RKO (cell line): ENCODE data around the gene CD9.
A peak's percentile ranks its signal among the peaks of the same experiment; 100 is the strongest.
"Not testable (repeated sequence)": the region's sequence is repeated elsewhere in the genome, so short reads cannot be mapped to it uniquely, and the experiment has no call there.

Experiments used
- DNase-seq: peaks from one replicate; pipeline ENCODE4 v3.0.0-alpha.2; 2016; ENCODE audit warnings: low spot score

Gene CD9, protein sequence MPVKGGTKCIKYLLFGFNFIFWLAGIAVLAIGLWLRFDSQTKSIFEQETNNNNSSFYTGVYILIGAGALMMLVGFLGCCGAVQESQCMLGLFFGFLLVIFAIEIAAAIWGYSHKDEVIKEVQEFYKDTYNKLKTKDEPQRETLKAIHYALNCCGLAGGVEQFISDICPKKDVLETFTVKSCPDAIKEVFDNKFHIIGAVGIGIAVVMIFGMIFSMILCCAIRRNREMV

DNA sequence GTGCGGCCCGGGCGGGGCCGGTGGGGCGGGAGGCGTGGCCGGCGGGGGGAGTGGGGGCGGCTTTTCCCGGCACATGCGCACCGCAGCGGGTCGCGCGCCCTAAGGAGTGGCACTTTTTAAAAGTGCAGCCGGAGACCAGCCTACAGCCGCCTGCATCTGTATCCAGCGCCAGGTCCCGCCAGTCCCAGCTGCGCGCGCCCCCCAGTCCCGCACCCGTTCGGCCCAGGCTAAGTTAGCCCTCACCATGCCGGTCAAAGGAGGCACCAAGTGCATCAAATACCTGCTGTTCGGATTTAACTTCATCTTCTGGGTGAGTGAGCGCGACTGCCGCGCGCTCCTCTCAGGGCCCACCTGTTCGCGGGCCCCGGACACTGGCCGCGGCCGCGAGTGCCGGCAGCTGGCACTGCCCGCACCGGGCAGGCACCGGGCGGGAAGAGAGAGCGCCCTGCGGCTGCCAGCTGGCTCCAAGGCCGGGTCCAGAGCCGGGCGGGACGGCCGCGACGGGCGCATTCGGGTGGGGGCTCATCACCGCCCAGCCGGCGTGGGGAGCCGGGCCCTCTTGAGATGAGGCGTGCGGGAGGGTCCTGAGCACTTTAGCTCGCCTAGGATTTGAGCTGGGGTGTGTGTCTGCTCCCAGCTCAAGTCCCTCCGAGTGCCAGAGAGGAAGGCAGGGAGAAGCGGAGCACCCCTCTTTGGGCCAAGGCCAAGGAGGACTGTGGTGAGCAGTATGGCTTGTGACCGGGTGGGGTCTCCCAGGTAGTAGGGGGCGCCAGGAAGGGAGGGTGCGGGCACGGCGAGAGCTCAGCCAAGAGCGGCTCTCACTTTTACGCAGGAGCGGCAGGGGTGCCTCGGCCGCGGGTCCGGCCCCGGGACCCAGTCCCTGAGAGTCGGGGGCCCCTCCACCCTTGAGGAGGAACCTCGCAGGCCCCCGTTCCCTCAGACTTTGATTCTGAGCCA is at the start of gene CD9:
CD9 (plus strand) TSS at position 145 of the 957 bp plus-strand sequence; CDS start at position 245, 100 bp downstream.
- DNase-seq, result peak; percentile 81

DNA sequence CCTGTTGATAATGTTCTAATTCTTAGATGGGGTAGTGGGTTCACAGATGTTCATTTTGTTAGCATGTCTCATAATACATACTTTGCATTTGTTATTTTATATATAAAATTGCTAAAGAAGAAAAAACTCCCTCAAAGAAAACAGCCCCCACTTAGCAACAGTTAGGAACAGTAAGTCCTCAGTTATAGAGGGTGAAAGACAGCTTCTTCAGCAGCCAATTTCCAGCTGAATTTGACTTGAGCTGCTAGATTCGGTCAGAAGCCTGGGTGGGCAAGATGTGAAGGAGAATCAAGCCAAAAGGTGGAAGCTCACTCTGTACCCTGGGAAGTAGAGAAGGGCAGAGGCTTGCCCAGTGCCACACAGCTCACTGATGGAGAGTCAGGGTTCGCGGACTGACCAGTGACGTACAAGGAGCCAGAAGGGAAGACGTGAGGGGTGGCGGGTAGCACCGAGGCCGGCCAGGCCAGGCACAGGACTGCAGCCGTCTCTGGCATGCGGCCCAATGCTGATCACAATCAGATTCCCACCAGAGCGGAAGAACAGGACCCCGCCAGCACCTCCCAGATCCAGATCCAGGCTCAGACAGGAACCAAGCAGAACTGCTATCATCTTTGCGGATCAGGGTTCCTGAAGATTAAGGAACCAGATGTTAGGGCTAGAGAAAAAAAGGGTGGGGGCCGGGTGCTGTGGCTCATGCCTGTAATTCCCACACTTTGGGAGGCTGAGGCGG is 45.3 kb upstream of the CD9 start:
- no peak for DNase-seq

DNA sequence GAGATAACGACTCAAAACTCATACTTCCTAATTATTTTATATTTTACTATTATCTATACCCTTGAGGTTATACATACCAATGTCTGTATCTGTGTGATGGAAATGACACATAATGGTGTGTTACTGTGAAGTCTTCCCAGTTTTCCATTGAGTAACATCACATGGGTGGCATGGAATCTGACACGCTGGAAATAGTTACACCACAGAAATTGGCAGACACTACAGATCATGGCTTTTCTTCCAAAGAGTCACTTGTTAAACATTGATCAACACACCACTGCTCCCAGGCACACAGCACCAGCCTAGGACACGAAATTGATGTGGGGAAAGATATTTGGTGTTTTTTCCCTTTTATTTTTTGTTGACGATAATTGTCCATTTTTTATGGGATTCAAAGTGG is 42.7 kb upstream of the CD9 start:
- DNase-seq, result no peak

DNA sequence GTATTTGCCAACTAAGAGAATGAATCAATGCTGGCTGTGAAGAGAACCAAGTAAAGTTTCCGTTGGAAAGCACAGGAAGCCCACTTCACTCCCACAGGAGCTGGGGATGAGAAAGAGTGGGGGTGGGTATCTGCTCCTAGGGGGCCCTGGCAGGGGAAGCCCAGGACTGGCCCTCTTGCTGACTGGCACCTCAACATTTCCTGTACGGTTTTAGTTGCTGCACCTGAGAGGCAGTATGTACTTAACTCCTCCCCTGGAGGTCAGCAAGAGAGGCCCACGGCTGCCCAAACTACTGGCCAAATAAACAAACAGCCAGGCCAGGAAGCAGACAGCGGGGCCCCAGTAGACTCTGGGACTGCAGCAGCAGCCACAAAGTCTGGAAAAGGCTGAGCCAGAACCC is 41.9 kb upstream of the CD9 start:
- no peak for DNase-seq

DNA sequence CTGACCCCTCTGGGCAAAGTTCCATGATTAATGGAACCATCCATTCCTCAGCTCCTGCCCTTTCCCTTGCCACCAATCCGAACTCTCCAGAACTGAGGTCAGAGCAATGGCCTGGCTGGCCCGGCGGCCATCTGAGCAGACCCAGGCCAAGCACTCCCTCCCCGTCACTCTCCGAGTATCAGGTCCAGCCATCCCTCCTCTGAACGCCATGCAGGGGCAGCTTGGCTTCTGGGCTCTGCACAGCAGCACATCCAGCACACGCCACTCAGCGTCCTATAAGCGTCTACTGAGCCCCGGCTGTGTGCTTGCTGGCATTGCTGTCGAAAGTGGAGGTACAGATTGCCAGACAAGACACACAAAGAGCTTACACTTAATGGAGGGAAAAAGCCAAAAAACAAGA is 41.5 kb upstream of the CD9 start:
- no peak for DNase-seq

DNA sequence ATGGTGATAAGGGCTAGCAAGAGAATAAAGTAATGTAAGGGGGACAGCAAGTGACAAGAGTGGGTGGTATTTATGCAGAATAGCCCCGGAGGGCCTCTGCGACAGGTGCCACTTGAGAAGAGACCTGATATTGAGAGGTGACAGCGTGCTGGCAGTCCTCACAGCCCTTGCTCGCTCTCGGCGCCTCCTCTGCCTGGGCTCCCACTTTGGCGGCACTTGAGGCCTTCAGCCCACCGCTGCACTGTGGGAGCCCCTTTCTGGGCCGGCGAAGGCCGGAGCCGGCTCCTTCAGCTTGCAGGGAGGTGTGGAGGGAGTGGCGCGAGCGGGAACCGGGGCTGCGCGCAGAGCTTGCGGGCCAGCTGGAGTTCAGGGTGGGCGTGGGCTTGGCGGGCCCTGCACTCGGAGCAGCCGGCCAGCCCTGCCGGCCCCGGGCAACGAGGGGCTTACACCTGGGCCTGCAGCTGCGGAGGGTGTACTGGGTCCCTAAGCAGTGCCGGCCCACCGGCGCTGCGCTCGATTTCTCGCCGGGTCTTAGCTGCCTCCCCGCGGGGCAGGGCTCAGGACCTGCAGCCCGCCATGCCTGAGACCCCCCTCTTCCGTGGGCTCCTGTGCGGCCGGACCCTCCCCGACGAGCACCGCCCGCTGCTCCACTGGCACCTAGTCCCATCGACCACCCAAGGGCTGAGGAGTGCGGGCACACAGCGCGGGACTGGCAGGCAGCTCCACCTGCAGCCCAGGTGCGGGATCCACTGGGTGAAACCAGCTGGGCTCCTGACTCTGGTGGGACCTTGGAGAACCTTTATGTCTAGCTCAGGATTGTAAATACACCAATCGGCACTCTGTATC is 40.8 kb upstream of the CD9 start:
- DNase-seq, result not testable (repeated sequence)

DNA sequence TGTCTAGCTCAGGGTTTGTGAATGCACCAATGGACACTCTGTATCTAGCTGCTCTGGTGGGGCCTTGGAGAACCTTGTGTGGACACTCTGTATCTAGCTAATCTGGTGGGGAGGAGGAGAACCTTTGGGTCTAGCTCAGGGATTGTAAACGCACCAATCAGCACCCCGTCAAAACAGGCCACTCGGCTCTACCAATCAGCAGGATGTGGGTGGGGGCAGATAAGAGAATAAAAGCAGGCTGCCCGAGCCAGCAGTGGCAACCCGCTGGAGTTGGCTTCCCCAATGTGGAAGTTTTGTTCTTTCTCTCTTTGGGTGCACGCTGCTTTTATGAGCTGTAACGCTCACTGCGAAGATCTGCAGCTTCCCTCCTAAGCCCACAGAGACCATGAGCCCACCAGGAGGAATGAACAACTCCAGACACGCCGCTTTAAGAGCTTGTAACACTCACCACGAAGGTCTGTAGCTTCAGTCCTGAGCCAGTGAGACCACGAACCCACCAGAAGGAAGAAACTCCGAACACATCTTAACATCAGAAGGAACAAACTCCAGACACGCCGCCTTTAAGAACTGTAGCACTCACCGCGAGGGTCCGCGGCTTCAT is 40.1 kb upstream of the CD9 start:
- not testable (repeated sequence) for DNase-seq

DNA sequence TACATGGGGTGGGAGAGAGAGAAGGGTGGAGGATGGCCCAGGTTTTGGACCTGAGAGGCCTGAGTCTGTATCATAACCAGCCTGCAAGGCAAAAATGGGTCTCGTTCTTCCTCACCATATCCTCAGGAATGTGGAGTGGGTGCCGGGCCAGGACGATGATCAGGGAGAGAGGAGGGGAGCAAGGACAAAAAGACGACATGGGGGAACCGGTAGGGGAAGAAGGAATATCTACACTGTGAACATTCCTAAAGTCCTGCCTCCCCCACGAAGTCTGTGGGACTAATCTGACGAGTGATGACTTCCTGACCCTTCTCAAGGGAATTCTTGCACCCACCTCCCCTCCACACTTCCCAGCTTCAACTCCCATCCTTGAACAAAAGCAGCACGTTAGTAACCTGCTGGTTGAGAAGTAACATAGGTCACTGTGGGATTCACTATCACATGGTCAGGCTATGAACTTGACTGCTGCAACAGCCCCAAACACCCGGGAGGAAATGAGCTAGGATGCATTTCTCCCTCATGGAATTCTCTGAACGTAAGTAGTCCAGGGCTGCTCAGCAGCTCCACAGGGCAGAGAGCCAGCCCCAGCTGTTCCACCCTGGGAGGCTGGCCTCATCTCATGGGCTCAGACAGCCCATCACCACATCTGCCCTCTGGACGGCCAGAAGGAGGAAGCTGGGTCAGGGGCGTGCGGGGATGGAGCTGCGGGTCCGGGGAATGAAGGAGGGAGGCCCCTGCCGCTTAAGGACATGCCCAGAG is 38.9 kb upstream of the CD9 start:
- DNase-seq, result no peak

DNA sequence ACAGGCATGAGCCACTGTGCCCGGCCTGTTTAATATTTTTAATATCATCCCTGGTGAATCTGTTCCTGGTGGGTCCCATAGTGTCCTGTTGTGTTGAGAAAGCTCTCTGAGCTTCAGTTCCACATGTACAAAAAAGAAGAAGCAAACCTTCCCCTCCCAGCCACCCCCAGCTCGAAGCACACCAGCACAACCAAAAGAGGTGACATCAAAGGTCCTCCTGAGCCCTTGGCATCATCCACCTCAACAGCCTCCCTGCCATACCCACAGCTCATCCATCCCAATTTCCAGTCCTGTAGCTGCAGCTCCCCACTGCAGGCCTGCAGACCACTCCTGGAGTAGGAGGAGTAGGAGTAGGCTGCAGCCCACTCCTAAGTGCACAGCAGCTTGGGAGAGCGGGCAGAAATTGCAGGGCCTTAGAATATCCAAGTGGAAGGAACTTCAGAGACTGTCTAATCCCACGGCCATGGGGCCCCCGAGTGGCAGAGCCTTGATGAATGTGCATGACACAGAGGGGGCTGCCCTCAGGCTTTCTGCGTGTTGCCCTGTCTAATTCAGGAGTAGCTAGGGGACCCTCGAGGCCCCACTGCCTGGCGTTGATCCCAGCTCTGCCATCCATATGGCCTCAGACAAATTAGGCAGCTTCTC is 36.7 kb upstream of the CD9 start:
- DNase-seq, result no peak

DNA sequence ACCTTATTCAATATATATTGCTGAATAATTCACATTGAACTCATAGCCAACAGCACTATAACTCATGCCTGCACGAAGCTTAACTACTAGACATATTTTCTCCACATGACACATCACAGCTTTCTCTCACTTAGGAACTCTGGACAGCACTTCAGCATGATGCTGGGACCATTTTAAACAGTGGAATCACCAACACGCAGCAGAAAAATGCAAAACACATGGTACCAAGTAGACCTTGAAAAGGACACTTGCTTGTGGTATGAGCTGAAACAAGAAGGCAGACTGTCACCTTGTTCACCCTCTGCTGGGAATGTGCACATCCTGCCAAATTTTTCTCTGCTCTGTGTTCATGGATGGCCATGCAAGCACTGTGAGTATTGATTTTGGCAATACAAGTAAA is 34.8 kb upstream of the CD9 start:
- DNase-seq, result no peak

DNA sequence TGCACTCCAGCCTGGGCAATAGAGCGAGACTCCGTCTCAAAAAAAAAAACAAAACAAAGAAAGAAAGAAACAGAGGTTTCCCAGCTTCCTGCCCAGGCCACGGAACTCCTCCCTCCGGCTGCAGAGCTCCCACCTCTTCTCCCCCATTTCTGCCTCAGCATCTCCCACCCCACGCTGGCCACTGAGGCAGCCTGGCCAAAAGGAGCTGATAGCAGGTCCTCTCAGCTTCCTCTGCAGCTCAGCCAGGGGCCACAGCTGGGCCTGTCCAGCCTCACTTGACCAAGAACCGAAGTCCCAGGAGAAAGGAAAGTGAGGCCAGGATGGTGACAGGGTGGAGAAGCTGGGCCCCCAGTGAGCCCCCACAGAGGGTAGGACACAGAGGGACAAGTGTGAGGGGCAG is 33.4 kb upstream of the CD9 start:
- no peak for DNase-seq

DNA sequence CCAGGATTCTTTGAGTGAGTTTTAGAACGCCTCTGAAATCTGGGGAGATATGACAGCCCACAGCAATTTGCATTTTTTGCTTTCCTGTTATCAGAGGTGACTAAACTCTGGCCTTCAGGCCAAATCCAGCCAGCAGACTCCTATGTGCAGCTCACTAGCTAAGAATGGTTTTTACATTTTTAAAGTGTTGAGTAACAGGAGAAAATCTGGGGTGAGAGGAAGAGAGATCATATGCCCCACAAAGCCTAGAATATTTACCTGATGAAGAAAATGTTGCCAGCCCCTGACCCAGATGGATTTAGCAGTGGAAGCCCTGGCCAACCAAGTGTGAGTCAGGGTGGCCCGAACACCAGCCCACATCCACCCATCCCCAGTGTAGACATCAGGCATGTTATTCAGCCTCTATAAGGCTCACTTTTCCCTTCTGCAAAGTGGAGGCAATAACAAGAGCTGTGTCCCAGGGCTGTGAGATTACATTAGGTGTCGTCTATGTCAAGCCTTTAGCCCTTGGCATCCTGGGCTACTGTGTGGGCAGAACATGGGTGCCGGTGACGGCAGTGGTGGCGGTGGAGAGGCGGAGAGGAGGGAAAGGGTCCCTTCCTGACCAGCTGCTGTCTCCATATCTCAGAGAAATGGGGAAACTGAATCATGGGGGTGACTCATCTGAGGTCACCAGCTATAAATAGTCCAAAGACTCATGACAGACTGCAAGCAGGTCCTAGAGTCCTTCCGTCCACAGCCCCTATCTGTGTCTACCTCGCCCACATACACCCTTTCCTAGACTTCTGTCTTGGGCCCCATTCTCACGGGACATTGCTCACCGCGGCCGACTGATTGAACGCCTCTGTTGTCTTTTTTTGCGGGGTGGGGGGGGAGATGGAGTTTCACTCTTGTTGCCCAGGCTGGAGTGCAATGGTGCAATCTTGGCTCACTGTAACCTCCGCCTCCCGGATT is 32.6 kb upstream of the CD9 start:
- DNase-seq, result peak; percentile 99

DNA sequence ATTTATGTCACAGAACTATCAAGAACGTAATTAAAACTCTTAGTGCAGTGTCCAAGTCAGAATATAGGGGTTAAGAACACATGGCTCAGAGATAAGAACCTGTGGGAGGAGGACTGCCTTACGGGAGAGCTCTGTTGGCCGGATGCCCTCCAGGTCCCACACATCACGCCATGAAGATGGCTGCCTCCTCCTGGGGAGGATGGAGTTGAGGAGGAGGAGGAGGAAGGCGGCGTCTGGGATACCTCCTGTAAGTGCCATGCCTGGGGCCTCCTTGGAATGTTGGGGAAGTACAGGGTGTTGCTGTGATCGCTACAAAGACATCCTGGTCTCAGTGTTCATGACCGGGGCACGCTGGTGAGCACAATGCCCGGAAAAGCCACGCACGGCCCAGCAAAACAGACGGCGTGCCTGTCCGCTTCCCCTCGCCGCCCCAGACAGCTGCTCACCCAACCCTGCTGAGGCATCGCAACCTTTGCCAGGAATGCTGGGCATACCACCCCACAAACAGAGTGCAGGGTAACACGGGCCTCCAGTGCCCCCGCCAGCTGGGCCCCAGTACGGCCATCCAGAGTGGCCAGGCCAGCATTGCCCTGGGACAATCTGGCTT is 28.7 kb upstream of the CD9 start:
- DNase-seq, result no peak

DNA sequence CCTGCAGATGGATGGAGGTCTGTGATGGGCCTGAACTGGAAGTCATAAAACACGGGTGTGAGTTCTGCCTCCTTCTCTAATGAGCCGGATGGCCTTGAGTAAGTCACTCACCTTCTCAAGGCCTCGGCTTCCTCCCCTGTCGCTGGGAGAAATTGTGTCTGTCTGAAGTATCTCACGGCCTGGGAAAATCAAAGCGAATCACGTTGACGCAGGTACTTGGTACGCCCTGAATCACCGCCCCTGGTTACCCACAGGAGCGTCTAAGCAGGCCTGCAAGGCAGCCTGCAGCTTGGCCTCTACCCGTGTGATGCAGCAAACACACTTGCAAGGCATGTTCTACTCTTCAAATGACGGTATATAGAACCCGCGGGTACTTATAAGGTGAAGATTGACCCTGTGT is 28.1 kb upstream of the CD9 start:
- DNase-seq, result no peak

DNA sequence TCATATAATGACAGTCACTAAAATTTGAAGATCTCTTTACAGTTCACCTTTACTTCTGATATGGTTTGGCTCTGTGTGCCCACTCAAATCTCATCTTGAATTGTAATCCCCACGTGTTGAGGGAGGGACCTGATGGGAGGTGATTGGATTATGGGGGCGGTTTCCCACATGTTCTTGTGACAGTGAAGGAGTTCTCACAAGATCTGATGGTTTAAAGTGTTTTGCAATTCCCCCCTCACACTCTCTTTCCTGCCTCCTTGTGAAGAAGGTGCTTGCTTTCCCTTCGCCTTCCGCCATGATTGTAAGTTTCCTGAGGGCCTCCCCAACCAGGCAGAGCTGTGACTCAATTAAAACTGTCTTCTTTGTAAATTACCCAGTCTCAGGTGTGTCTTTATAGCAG is 27.3 kb upstream of the CD9 start:
- no peak for DNase-seq

DNA sequence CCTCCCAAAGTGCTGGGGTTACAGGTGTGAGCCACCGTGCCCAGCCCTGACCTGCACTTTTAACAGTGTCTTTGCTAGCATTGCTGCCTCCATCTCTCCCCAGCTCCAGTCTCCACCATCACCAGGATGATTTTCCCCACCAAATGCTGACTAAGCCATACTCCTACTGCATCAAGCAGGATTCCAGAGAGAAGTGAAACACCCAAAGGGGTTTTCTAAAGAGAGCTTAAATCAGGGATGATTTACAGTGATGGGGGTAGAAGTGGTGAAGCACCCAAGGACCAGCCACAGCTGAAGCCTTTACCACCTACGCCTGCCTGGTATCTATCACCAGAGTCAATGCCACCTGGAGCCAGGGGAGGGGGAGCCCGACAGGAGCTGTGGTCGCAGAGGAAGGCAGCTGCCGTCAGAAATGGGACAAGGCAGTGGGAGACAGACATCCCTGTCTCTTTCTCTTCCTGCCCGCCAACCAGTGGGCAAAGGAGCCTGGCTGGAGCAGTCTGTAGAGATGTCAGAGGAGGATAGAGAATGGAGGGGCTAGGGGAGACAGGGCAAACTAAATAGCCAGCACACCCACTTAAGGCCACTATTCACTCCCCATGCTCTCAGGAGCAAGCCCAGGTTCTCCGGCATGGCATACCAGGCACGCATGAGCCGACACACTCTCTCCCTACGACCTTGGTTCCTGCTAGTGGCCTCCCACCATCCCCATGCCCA is 22.4 kb upstream of the CD9 start:
- no peak for DNase-seq

DNA sequence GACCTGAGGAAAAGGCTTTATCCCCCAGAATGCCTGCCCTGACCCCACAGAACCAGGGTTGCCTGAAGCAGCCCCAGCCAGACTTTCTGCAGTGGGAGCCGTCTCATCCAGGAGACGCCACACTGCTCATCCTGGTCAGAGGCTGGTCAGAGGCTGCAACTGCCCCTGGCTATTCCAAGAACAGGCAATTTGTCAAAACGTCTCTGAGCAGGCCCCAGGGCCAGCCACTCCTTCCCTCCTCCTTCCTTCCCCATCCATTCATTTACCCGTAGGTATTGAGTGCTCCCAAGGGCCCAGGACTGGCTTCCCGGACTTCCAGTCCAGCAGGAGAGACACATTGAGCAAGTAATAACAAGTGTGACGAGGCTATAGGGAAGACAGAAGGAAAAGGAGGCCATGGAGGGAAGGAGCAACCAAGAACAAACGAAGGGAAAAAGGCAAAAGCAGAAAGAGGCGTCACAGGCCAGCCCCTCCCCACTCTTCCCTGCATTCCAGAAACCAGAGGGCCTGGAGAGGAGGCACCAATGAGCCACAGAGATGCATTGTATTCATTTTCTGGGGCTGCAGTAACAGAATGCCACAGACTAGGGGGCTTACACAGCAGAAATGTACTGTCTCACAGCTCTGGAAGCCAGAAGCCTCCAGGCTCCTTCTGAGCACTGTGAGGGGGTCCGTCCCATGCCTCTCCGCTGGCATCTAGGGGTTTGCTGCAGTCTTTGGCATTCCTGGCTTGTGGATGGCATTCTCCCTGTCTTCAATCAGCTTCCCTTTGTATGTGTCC is 21.0 kb upstream of the CD9 start:
- DNase-seq, result no peak
